Ovary (tissue), 9 donors: ENCODE results near the gene RAPGEF6. TPM values are rescaled to one million over a fixed set of nuclear protein-coding genes. Genes with fewer than 3 reads are reported as not detected.

Experiments used
- DNase-seq, 5 donors: peaks; one replicate each; pipeline ENCODE4 v3.0.0-alpha.2; 2019 to 2020
- H3K27ac ChIP-seq, 2 donors: fragments of 200-600 bp; one replicate each; pipeline versions ENCODE4 v1.5.1 to v1.8.0; 2019 to 2022
- H3K27me3 ChIP-seq: fragments of 200-600 bp; one replicate; pipeline ENCODE4 v1.8.0; 2022
- H3K36me3 ChIP-seq: fragments of 200-600 bp; sonication (generic); one replicate; pipeline ENCODE4 v1.5.1; 2019
- H3K4me1 ChIP-seq: one replicate; pipeline ENCODE4 v1.8.1; 2013; ENCODE audit warnings: mild to moderate bottlenecking, moderate library complexity; ENCODE audit not compliant: insufficient read depth
- H3K4me3 ChIP-seq: fragments of 200-600 bp; sonication (generic); one replicate; pipeline ENCODE4 v1.5.1; 2017
- H3K9me3 ChIP-seq, 2 donors: fragments of 200-600 bp in 1 of 2; sonication (generic) in 1 of 2; one replicate each; pipeline versions ENCODE4 v1.5.1 to v1.8.1; 2013 to 2019; ENCODE audit warnings: mild to moderate bottlenecking in 1 of 2, moderate library complexity in 1 of 2
- CTCF ChIP-seq, 3 donors: fragments of 450-650 bp in 2 of 3; fragments of 200-600 bp in 1 of 3; IDR thresholded peaks; one replicate each; pipeline versions ENCODE4 v1.5.1 to v1.8.0; 2016 to 2022; ENCODE audit warnings: antibody characterized with exemption in 3 of 3, mild to moderate bottlenecking in 1 of 3
- EP300 ChIP-seq: sonication (generic); formaldehyde crosslinking; IDR thresholded peaks from one replicate; pipeline ENCODE4 v1.6.1; 2017; ENCODE audit warnings: antibody characterized with exemption
- POLR2A ChIP-seq: fragments of 450-650 bp; IDR thresholded peaks from one replicate; pipeline ENCODE4 v1.6.1; 2017; ENCODE audit warnings: antibody characterized with exemption, mild to moderate bottlenecking, moderate library complexity
- WGBS, 3 donors: extraction: QIAGEN DNeasy Blood & Tissue Kit in 1 of 3; methylation state at CpG; one replicate each; pipeline versions ENCODE4 v1.1.5 to v1.1.7; 2013 to 2017; 5-methylcytosine and 5-hydroxymethylcytosine counted together
- intact Hi-C, 4 donors: fragments of 100-400 bp; cut with DNase I; formaldehyde crosslinking; loops; one replicate each; pipeline versions ENCODE4 v1.11.0 to v1.15.1; 2022 to 2023
- polyA plus RNA-seq, 2 donors: library from polyadenylated mRNA; stranded (reverse); fragments of 200-250 nt in 1 of 2; fragments of 350-450 nt in 1 of 2; fragmentation: Illumina TruSeq in 1 of 2; extraction: RNeasy Lipid Tissue Mini Kit (QIAGEN cat#74804) in 1 of 2; gene quantifications; one replicate each; pipeline ENCODE4 v1.2.3, GENCODE V29; 2013 to 2014
- total RNA-seq, 7 donors: library from RNA; depleted of rRNA in 2 of 7; stranded (reverse); fragments of >200 nt in 2 of 7; fragmentation: NEBNext Ultra II Directional in 3 of 7; extraction: Animal tissue kit (Norgen Biotek cat#: 25700) in 3 of 7; gene quantifications; one replicate each; pipeline versions ENCODE4 v1.1.0 to v1.2.4, GENCODE V29; 2016 to 2023
- donor health status: DM: no; HTN: no; CAD: no; lungs with moderate emphysema.
- donor health status: DM: no; HTN: no; CAD: no.
- donor health status: Bipolar disorder and iron deficiency.
- donor health status: DM: yes; HTN: yes; CAD: no.
- donor health status: DM: no; HTN: no; CAD: no.
- donor health status: DM: yes; HTN: yes; CAD: no.

RAPGEF6 gene
- total and polyA plus RNA-seq, 9 donors = 4.2 to 25.8 (median 18.5) TPM

- no peaks in the 10 kb centered on the region for H3K9me3 ChIP-seq
- WGBS, 3 donors = 2 to 3% (median 3%) methylated on average over 24 of the region's 24 CpGs
- peak overlapping the region; percentile 88 for H3K4me3 ChIP-seq
- H3K27ac ChIP-seq = peak overlapping the region; percentile 81 to 95
- H3K36me3 ChIP-seq = no peaks in the 10 kb centered on the region
- DNase-seq = no peak
- H3K27me3 ChIP-seq = no peaks in the 10 kb centered on the region
- no peak for TF ChIP-seq CTCF (IDR thresholded peaks at IDR 0.05)
- peak; percentile 4 for TF ChIP-seq EP300
- intact Hi-C loops = loop anchor here in 1 of 4 donors (2.0 to 10.0 kb wide), 2 partner anchors 161 to 859 kb away; partner anchors contain the start of genes FNIP1 and IRF1
- H3K4me1 ChIP-seq = peaks cover 2% of the 10 kb centered on the region
Observed at GRCh38 chr5:131635684-131636572, 899 bp upstream of the RAPGEF6 start.

- H3K9me3 ChIP-seq = no peaks in the 10 kb centered on the region
- no peak for DNase-seq
- no peaks in the 10 kb centered on the region for H3K27me3 ChIP-seq
- peak overlapping the region; percentile 79 to 81 for H3K27ac ChIP-seq
- intact Hi-C loops = loop anchor here in 1 of 4 donors (2.0 to 10.0 kb wide), 2 partner anchors 162 to 860 kb away; partner anchors contain the start of genes FNIP1 and IRF1
- H3K4me3 ChIP-seq = peak overlapping the region; percentile 88
- TF ChIP-seq POLR2A (no peak), EP300 (no peak), CTCF (IDR thresholded peaks at IDR 0.05) (no peak)
- no peaks in the 10 kb centered on the region for H3K36me3 ChIP-seq
- 0% methylated on average over 21 of the region's 21 CpGs for WGBS, 3 donors
- H3K4me1 ChIP-seq = peaks cover 2% of the 10 kb centered on the region
Observed at GRCh38 chr5:131634666-131634995, 398 bp downstream of the RAPGEF6 start.

- Histone ChIP-seq H3K36me3 (no peaks in the 10 kb centered on the region), H3K4me3 (peak overlapping the region; percentile 88), H3K9me3 (no peaks in the 10 kb centered on the region), H3K27ac (peak overlapping the region; percentile 79 to 81), H3K27me3 (no peaks in the 10 kb centered on the region), H3K4me1 (peaks cover 2% of the 10 kb centered on the region)
- intact Hi-C loops = loop anchor here in 1 of 4 donors (2.0 to 10.0 kb wide), 2 partner anchors 163 to 861 kb away; partner anchors contain the start of genes FNIP1 and IRF1
- WGBS, 3 donors = 0 to 3% (median 2%) methylated on average over 4 of the region's 4 CpGs
- no peak for TF ChIP-seq CTCF (IDR thresholded peaks at IDR 0.05)
- no peak for TF ChIP-seq POLR2A
- no peak for TF ChIP-seq EP300
- no peak for DNase-seq
Observed at GRCh38 chr5:131634238-131634637, 791 bp downstream of the RAPGEF6 start.

GRCh38 chr5:131633830-131634229 lies 1.2 kb downstream of the RAPGEF6 start:
- Histone ChIP-seq H3K4me1 (peaks cover 2% of the 10 kb centered on the region), H3K27ac (no peak overlapping the region), H3K36me3 (no peaks in the 10 kb centered on the region), H3K27me3 (no peaks in the 10 kb centered on the region), H3K4me3 (peak overlapping the region; percentile 88), H3K9me3 (no peaks in the 10 kb centered on the region)
- TF ChIP-seq POLR2A (no peak), CTCF (IDR thresholded peaks at IDR 0.05) (no peak), EP300 (no peak)
- DNase-seq = no peak
- 43 to 57% (median 53%) methylated on average over 5 of the region's 5 CpGs for WGBS, 3 donors
- intact Hi-C loops = loop anchor here in 1 of 4 donors (2.0 to 10.0 kb wide), 2 partner anchors 163 to 861 kb away; partner anchors contain the start of genes FNIP1 and IRF1
